Limb (tissue), 2 donors: Measurements from ENCODE around the gene TRPM2.

Experiments used
- DNase-seq, 2 donors: peaks; one replicate each; pipeline ENCODE4 v3.0.0-alpha.2; 2016; ENCODE audit errors: extremely low spot score in 2 of 2

The TRPM2 gene

DNA sequence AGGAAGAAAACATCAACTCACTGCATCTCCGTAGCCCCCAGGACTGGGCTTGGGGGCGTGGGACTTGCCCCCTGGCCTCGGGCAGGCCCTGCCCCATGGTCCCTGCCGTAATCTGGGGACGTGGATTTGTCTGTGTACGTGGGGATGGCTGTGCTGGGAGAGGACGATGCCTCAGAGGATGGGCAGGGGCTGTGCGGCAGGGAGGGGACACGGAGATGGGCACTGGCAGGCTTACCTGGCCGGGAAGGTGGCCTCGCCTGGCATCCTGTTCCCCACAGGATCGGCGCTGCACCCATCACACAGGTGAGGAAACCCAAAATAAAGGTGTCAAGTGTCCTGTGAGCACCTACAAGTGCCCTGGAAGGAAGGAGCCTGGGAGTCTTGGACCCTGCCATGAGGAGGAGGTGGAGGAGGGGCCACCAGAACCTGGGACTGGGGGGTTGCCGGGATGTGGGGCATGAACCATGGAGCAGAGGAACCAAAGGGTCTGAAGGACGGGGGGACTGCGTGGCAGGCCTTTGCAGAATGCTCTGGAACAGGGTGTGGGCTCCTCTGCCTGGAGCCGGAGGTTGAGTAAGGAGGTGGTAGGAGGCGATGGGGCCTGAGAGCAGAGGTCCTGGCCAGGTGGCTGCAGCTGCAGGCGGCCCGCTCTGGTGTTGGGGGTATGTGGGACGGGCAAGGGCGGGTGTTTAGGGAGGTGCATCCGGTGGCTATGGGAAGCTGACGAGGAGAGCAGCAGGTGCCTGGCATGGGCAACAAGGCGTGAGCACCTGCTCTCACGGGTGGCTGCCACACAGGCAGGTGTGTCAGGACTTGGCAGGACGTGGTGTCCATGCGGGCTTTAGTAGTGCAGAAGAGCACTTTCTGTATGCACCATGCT, 74.1 kb downstream of the TRPM2 start:
- DNase-seq: peak in 1 of 2 donors; percentile 20

DNA sequence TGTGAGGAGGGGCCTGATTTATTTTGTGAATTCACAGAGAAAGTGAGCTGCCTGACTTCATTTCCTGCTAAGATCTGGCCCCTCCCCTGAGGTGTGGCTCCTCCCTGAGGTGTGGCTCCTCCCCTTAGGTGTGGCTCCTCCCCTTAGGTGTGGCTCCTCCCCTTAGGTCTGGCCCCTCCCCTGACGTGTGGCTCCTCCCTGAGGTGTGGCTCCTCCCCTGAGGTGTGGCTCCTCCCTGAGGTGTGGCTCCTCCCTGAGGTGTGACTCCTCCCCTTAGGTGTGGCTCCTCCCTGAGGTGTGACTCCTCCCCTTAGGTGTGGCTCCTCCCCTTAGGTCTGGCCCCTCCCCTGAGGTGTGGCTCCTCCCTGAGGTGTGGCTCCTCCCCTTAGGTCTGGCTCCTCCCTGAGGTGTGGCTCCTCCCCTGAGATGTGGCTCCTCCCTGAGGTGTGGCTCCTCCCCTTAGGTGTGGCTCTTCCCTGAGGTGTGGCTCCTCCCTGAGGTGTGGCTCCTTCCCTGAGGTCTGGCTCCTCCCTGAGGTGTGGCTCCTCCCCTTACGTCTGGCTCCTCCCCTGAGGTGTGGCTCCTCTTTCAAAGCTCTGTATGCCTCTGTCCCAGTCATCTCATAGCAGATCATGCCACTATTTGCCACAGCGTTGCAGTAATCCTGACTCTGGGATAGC, 75.0 kb downstream of the TRPM2 start:
- peak in 1 of 2 donors; percentile 30 for DNase-seq

DNA sequence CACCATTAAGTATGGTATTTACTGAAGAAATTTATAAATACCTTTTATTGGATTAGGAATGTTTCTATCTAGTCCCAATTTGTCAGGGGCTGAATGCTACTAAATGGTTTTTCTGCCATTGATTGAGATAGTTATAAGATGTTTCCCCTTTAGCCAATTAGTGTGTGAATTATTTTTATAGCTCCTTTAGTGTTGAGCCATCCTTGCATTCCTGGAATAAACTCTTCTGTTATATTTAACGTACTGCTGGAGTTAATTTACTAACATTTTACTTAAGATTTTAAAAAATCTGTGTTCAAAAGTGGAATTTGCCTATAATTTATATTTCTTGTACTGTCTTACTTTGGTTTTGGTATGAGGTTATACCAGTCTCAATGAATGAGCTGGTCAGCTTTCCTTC, 76.5 kb downstream of the TRPM2 start:
- no peak for DNase-seq

DNA sequence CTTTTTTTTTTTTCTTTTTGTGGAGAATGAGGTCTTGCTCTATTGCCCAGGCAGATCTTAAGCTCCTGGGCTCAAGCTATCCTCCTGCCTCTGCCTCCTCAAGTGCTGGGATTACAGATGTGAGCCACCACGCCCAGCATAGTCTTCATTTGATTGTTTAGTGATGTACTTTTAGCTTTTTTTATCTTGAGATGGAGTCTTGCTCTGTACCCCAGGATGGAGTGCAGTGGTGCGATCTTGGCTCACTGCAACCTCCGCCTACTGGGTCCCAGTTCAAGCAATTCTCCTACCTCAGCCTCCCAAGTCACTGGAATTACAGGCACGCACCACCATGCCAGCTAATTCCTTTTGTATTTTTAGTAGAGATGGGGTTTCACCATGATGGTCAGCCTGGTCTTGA, 77.9 kb downstream of the TRPM2 start:
- DNase-seq: no peak

DNA sequence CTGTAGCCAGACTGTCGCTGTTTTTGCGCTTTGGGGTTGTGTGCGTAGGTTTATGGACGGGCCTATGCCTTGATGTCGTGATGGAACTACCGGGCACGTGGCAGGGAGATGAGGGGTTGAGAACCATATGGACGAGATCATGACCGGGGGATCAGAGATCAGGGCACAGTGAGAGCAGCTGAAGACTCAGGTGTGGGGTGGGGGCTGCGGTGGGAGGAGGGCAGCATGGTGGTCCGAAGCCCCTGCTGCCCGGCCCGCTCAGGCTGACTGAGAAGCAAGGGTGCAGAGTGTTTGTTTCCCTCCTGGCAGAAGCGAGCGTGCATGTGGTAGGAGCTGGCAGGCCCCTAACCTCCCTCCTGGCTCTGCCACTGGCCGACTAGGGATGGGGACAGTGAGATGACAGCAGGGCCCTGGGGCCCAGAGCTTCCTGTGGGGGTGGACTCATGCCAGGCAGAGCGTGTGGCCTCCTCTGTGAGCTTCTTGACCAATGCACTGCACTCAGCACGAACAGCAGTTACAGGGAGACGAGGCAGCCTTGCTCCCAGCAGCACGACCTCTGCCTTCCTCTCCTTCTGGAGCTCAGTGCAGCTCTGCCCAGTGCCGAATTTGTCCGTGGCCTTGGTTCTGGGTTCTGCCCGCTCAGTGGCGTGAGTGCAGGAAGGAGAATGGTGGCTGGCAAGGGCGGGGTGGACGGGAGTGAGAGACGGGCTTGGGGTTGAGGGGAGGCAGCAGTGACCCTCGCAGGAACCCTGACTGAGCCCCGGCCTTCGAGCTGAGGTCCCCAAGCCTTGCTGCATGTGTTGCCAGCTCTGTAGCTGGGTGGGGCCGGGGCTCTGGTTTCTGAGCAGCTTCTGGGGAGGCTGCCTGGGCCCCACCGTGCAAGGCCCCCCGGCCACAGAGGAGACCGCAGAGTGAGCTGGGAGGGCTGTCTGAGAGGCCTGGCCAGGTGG, 79.7 kb downstream of the TRPM2 start:
- peak in 1 of 2 donors; percentile 13 for DNase-seq

DNA sequence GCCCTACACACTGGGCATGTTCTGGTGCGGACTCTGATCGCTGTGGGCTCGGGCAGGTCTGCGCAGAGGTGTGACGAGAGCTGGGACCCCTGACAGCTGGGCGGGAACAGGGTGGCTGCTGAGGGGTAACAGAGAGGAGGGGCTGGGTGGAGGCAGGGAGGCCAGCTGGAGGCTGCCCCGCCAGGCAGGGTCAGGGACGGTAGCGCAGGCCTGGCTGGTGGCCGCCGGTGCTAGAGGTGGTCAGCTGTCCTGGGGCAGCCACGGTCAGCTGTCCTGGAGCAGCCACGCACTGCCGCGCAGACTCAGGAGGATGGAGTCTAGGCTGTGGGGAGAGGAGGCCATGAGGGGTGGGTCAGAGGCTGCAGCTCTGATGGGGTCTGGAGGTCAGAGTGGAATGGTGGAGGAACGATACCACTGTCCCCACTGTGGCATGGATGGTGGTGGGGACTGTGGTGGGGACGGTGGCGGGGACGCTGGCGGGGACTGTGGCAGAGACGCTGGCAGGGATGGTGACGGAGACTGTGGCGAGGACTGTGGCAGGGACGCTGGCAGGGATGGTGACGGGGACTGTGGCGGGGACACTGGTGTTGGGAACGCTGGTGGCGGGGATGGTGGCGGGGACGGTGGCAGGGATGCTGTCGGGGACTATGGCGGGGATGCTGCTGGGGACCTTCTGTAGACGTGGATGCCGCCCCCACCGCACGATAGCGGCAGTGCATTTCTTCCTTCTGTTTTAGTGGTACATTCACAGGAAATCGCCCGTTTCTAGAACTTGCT, 80.6 kb downstream of the TRPM2 start:
- DNase-seq: peak in 1 of 2 donors; percentile 20

DNA sequence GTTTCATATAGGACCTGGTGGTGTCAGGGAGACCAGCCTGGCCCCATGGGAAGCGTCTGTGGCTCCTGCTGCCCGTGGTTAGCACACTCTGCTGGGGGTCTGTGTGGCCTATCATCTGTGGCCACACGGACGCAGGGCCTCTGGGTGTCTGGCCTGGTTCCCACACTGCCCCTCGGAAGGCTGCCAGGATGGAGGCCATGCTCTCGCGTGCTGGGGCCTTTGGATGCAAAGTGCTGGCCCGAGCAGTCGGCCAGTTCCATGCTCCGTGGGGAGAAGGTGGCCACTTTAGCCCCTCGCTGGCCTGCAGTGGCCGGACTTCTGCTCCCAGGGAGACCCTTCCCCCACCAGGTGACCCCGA, 81.1 kb downstream of the TRPM2 start:
- DNase-seq: peak in 1 of 2 donors; percentile 16

DNA sequence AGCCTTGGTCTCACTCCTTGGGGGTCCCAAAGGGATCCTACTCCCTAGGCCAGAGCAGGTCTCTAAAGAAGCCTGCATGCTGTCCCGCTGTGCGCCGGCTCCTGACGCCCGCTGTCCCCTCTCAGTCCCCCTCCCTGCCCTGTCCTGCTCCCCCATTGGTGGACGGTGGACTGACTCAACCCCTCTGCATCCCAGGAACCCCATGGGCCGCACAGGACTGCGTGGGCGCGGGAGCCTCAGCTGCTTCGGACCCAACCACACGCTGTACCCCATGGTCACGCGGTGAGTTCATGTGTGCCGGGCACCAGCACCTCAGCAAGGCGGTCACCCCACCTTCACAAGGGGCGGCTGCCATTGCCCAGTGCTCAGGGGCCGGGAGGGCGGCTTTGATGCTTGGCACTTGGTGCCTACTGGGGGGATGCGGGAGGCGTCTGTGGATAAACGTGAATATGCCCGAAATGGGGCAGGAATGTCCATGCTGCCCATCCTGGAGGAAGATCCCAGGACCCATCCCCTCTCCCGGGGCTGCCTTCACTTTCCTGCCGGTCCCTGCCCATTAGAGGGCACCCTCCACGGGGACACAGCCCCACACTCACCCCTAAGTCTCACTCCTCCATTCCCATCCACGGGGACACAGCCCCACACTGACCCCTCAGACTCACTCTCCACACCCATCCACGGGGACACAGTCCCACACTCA, 81.7 kb downstream of the TRPM2 start:
- DNase-seq: peak in 1 of 2 donors; percentile 20

DNA sequence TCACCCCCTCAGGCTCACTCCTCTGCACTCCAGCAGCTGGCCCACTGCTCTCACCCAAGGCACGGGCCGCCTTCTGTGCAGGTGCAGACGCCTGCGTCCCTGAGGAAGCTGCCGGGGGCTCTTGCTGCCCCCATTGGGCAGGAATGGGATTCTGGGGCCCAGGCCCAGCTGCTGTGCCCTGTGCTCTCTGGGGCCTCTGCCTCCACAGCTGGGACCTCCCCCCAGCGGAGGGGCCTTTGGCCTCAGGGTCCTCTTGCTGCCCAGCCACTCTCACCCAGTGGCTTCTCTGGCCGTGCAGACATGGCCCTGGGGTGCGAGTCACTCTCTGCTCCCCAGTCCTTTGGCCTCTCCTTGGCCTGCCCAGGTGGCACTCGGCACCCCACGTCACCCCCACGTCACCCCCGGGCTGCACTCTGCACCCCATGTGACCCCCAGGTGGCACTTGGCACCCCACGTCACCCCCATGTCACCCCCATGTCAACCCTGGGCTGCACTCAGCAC, 82.7 kb downstream of the TRPM2 start:
- DNase-seq: peak in 1 of 2 donors; percentile 21

DNA sequence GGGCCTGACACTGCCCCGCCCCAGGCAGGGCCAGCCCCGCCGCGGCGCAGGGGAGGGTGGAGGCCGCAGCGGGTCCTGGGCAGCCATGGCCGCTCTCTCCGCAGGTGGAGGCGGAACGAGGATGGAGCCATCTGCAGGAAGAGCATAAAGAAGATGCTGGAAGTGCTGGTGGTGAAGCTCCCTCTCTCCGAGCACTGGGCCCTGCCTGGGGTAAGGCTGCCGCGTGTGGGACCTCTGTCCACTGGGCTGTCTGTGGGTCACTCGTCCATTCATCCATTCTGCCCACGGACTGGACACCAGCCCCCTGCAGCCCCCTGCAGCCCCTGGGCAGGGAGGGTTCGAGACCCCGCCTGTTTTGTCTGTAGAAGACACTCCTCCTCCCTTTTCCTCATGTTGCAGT, 83.5 kb downstream of the TRPM2 start:
- DNase-seq: peak in 1 of 2 donors; percentile 11

DNA sequence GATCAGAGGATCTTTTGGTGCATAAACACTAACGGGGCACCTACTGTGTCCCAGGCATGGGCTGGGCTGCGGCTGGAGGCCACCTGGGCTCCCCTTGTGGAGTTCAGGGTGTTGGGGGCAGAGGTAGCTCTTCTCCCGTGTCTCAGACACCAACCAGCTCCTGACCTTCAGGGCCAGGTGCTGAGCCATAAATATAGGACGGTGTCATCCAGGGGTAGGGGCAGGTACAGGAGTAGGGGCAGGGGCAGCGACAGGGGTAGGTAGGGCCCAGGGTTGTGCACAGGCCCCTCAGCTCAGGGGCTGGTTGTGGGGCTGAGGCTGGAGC, 83.9 kb downstream of the TRPM2 start:
- no peak for DNase-seq

DNA sequence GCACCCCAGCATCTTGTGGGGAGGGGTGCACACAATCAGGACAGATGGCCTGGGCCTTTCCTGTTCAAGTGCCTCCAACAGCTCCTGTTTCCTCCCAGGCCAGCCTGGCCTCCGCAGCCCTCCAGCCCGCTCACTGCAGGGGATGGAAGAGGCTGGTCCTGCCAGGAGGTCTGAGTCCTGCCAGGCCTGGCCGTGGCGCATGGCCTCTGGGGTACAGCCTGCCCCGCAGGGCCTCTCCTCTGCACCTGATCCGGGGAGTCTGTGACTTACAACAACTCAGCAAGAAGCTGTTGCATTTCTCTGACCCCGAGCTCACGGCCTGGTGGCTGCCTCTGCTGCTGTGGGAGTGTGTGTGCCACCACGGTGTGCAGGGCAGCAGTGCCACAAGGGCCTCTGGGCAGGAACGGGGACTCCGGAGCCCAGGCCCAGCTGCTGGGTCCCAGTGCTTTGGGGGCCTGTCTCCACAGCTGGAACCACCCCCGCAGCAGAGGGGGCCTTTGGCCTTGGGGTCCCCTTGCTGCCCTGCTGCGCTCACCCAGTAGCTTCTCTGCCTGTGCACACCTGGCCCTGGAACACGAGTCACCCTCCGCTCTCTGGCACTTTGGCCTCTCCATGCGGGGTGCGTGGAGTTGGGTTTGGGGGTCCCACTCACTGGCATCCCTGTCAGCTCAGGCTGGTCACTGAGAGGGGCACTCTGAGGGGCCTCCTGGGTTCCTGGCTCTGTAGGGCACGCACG, 84.4 kb downstream of the TRPM2 start:
- DNase-seq: peak in 1 of 2 donors; percentile 21

DNA sequence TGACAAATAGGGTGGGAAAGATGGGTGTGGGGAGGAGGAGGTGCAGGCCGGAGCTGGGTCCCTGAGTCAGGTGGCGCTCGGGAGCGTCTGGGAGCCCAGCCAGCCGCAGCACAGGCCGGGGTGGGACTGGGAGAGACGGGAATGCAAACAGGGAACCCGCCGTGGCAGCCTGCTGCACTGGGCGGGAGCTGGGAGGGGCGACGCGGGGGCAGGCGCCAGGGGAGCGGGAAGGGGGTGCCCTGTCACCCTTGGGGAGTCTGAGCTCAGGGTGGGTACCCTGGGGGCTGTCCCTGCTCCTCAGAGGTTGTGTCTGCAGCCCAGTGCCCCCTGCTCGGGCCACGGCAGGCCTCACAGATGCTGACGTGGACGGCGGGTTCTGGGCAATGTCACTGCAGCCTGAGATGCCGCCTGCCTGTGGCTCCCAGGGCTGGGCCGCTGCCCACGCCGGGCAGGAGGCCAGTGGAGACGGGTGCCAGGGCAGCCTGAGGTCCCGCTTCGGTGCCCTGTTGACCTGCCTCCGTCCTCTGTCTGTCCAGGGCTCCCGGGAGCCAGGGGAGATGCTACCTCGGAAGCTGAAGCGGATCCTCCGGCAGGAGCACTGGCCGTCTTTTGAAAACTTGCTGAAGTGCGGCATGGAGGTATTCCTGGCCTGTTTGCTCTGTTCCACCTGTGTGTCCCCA, 85.2 kb downstream of the TRPM2 start:
- DNase-seq: no peak

DNA sequence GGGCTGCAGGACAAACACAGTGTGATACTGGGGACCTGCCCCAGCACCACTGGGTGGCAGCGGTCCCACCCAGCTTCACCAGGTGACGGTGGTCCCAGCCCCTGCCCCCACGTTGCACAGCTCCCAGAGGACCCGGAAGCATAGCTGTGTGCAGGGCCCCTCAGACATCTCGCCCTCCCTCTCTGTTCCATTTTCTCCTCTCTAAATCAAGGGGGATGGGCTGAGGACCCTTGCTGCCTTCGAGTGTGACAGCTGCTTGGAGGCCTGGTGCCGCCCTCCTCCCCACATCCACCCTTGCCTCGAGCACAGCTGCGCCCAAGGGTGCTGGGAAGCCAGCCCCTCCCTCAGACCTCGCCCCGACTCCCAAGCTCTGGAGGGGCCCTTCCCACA, 85.8 kb downstream of the TRPM2 start:
- no peak for DNase-seq

DNA sequence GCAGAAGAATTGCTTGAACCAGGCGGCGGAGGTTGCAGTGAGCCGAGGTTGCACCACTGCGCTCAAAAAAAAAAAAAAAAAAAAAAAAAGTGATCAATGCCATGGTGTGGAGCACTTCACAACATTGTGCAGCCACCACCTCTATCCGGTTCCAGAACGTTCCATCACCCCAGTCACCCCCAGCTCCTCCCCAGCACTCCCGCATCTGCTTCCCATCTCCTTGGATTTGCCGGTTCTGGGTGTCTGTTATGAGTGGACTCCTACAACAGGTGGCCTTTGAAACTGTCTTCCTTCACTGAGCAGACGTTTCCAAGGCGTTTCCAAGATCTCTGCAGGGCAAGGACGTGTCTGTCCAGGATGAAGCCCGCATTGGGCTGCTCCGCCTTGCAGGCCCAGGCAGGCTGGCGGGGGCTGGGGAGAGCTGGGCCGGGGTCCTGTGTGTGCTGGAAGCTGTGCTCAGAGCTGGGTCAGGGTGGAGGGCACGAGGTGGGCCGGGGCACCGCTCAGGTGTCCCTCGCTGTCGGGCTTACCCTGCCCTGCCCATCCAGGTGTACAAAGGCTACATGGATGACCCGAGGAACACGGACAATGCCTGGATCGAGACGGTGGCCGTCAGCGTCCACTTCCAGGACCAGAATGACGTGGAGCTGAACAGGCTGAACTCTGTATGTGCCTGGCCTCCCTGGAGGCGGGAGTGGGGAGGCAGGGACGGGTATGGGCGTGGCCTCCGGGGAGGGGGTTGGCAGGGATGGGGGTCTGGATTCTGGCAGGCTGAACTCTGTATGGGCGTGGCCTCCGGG, 87.0 kb downstream of the TRPM2 start:
- DNase-seq: no peak

DNA sequence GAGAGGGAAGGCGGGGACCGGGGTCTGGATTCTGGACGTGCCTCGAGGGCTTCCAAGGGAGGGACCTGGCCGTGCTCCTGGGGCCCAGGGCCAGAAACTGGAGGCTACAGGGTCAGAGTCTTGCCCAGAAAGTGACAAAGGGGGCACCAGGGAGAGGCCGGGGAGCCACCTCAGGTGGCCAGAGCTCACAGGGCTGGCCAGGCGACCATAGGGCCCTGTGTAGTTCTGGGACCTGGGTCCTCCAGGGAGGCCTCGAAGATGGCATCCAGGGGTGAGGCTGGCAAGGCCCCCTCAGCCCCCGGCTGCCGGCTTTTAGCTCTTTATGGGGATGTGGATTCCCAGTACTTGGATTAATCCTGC, 87.6 kb downstream of the TRPM2 start:
- no peak for DNase-seq

DNA sequence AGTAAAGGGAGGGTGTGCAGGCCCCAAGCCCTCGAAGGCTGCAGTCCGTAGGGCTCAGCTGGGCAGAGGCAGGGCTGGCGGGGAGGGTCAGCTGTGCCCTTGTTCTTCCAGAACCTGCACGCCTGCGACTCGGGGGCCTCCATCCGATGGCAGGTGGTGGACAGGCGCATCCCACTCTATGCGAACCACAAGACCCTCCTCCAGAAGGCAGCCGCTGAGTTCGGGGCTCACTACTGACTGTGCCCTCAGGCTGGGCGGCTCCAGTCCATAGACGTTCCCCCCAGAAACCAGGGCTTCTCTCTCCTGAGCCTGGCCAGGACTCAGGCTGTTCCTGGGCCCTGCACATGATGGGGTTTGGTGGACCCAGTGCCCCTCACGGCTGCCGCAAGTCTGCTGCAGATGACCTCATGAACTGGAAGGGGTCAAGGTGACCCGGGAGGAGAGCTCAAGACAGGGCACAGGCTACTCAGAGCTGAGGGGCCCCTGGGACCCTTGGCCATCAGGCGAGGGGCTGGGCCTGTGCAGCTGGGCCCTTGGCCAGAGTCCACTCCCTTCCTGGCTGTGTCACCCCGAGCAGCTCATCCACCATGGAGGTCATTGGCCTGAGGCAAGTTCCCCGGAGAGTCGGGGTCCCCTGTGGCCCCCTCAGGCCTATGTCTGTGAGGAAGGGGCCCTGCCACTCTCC, 88.3 kb downstream of the TRPM2 start:
- DNase-seq: no peak
